Sigmoid colon (tissue), 4 donors: ENCODE results near the gene MOV10L1.

Source experiments
- CTCF ChIP-seq, 4 experiments: fragments of 450-650 bp in 3 of 4; fragments of 200-600 bp in 1 of 4; IDR thresholded peaks; one replicate each; pipeline ENCODE4 v1.5.1; 2016 to 2019; ENCODE audit warnings: antibody characterized with exemption in 4 of 4, mild to moderate bottlenecking in 3 of 4, moderate library complexity in 2 of 4
- EP300 ChIP-seq, 4 donors: sonication (generic); formaldehyde crosslinking; IDR thresholded peaks; one replicate each; pipeline ENCODE4 v1.6.1; 2017; ENCODE audit warnings: antibody characterized with exemption in 4 of 4
- POLR2A ChIP-seq, 2 donors: fragments of 450-650 bp; IDR thresholded peaks; one replicate each; pipeline ENCODE4 v1.6.1; 2016; ENCODE audit warnings: antibody characterized with exemption in 2 of 2, mild to moderate bottlenecking in 2 of 2, moderate library complexity in 2 of 2
- POLR2AphosphoS5 ChIP-seq, 4 donors: sonication (generic); formaldehyde crosslinking; IDR thresholded peaks; one replicate each; pipeline ENCODE4 v1.6.1; 2017; ENCODE audit warnings: antibody characterized with exemption in 4 of 4

DNA sequence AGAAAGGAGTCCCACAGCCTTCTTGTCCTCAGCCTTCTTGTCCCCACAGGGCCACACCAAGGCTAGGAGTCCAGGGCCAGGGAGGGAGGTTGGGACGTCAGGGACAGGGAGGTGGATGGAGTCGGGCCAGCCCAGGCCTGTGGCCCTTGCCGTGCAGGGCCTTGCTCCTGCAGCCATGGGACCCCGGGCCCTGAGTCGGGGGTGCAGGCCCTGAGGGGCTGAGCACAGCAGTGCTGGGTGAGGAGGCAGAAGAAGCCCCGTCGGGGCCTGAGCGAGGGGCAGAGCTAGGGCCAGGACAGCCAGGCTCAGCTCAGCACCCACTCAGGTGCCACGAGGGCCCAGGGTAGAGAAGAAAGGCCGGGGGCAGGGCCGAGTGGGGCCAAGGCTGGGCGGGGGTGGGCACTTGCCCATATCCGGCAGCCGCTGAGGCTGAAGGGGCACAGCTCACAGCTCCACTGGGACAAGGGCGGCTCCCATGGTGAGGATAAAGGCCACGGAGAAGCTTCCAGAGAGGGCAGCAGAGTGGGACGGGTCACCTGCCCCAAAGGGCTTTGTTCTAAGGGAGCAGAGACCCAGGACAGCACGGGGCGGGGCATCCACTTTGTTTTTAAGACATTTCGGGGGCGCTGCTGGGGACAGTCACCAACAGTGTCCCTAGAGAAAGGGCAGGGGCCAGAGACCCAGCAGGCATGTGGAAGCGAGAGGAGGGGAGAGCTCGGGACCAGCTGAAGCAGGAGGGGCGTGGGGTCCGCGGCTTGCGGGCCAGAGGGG lies 8.2 kb upstream of the MOV10L1 start:
- TF ChIP-seq CTCF (IDR thresholded peaks at IDR 0.05), result no peak
- TF ChIP-seq EP300 (IDR thresholded peaks at IDR 0.05), result no peak
- TF ChIP-seq POLR2AphosphoS5 (IDR thresholded peaks at IDR 0.05), result no peak
- no peak for TF ChIP-seq POLR2A (IDR thresholded peaks at IDR 0.05)
